GM19438 (cell line): Measurements from ENCODE around the gene SLC66A1.

Experiments
- ATAC-seq: cut with Tn5 transposase; IDR thresholded peaks from one replicate; pipeline ENCODE4 v1.9.1; 2021; ENCODE audit warnings: low read depth; ENCODE audit not compliant: unreplicated experiment

Gene SLC66A1

GRCh38 chr1:19342062-19342750, 30.1 kb downstream of the SLC66A1 start:
- ATAC-seq, result no peak

- ATAC-seq, result no peak
Measured at GRCh38 chr1:19342894-19343616, 30.9 kb downstream of the SLC66A1 start.

- no peak for ATAC-seq
Measured at GRCh38 chr1:19343617-19344350, 31.7 kb downstream of the SLC66A1 start.

GRCh38 chr1:19344372-19344810, 32.3 kb downstream of the SLC66A1 start:
- ATAC-seq, result no peak

GRCh38 chr1:19344831-19345230, 32.7 kb downstream of the SLC66A1 start:
- ATAC-seq, result no peak

- ATAC-seq, result no peak
Measured at GRCh38 chr1:19345391-19345790, 33.3 kb downstream of the SLC66A1 start.

- ATAC-seq, result no peak
Measured at GRCh38 chr1:19346026-19346425, 33.9 kb downstream of the SLC66A1 start.

- no peak for ATAC-seq
Measured at GRCh38 chr1:19347533-19348172, 35.5 kb downstream of the SLC66A1 start.

GRCh38 chr1:19348441-19349198, 36.5 kb downstream of the SLC66A1 start:
- ATAC-seq, result no peak

- ATAC-seq, result no peak
Measured at GRCh38 chr1:19349999-19350398, 37.9 kb downstream of the SLC66A1 start.

GRCh38 chr1:19350566-19350965, 38.4 kb downstream of the SLC66A1 start:
- no peak for ATAC-seq

- no peak for ATAC-seq
Measured at GRCh38 chr1:19351873-19352272, 39.7 kb downstream of the SLC66A1 start.

- ATAC-seq, result no peak
Measured at GRCh38 chr1:19352839-19353238, 40.7 kb downstream of the SLC66A1 start.

GRCh38 chr1:19353596-19353995, 41.5 kb downstream of the SLC66A1 start:
- no peak for ATAC-seq

- no peak for ATAC-seq
Measured at GRCh38 chr1:19354531-19354981, 42.4 kb downstream of the SLC66A1 start.

GRCh38 chr1:19356266-19356665, 44.1 kb downstream of the SLC66A1 start:
- no peak for ATAC-seq

GRCh38 chr1:19357299-19357986, 45.3 kb downstream of the SLC66A1 start:
- ATAC-seq, result no peak

GRCh38 chr1:19358710-19359109, 46.6 kb downstream of the SLC66A1 start:
- ATAC-seq, result no peak

- ATAC-seq, result no peak
Measured at GRCh38 chr1:19359357-19359756, 47.2 kb downstream of the SLC66A1 start.

GRCh38 chr1:19360016-19360415, 47.9 kb downstream of the SLC66A1 start:
- no peak for ATAC-seq
